DMS153 treated with DMSO at 0.1 percent for 48 hours (cell line): ENCODE results near the gene VAMP2.
A peak's percentile ranks its signal among the peaks of the same experiment; 100 is the strongest.

Experiments used
- DNase-seq: peaks from one replicate; lab custom pipeline; 2025; ENCODE audit not compliant: unreplicated experiment; lab: John Stamatoyannopoulos, UW

The VAMP2 gene

DNA sequence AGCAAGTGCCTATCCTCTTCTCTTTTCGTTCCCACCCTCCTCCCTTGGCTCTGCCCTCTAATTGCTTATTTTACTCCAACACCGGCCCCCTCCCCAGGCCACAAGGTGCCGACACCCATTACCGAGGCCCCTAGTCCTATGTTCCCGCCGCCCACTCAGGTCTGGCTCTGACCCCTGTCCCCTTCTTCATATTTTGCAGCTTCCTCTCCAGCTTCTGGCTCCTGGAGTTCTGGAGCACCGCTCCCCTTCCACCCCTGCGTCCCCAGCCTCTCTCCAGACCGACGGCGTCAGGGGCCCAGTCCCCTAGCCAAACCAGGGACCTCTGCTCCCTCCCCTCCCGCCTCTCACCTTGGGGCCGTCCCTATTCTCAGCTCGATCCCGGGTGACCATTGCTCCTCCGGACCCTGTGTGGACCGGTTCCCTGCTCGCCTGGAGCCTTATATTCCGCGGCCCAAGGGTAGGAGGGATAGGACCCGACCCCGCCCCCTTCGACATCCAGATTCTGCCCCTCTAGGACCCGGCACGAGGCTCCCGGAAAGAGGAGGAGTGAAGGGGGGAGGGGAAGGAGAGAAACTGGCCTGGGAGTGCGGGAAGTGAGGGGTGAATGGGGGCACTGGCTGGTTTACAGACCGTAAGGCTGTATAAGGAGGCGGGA, 38.9 kb downstream of the VAMP2 start, which contains the start of gene HES7:
Gene HES7, minus strand, starts transcription at position 412 of the 655 bp plus-strand sequence. Its CDS starts 22 bp downstream, at position 390.
- DNase-seq: no peak

DNA sequence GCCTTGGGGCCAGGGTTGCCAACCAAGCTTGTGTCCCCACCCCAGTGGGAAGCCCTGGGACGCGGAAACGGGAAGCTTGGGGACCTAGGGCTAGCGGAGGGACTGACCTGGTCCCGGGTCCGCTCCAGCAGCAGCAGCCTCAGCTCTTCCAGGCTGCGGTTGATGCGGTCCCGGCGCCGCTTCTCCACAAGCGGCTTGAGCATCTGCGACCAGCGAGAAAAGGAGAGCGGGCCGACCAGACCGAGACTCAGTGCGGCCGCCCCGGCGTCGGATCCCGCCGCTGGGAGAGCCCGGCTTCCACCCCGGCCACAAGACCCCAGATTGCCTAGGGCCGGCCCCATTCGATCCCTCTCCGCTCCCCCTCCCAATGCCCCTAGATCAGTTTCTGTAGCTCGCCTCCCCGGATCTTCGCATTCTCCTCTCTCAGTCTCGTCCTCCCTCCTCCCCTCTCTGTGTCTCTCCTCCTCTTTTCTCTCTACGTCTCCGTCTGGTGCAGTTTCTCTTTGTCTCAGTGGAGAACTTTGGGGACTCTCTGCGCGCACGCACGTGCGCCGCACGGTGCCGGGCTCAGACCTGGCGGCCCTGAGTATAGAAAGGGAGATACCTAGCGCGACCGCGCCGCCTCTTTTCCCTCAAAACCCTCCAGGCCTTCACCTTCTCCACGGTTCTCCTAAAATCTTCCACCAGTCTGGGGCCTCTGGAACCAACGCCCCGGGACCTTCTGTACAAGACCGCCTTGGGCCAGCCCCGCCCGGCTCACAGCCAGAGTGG, 39.6 kb downstream of the VAMP2 start:
- DNase-seq: no peak

DNA sequence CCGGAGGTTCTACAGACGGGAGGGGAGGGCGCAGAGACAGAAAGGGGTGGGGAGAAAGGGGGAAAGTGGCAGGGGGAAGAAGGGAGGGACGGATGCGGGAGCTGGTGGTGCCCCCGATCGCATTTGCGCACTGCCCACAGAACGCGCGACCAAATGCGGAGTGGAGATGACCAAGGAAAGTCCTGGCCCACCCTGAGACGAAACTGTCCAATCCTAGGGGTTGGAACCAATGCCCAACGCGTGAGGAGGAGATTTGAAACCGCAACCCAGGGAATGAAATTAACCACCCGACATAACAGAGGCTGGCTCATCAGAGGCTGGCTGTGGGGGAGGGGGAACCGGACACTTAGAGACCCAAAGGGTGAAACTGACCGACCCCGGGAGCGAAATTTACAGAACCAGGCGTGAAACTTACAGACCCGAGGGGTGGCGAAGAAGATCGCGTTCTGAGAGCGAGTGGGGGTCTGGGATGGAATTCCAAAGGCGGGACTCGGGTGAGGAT, 40.3 kb downstream of the VAMP2 start:
- no peak for DNase-seq

DNA sequence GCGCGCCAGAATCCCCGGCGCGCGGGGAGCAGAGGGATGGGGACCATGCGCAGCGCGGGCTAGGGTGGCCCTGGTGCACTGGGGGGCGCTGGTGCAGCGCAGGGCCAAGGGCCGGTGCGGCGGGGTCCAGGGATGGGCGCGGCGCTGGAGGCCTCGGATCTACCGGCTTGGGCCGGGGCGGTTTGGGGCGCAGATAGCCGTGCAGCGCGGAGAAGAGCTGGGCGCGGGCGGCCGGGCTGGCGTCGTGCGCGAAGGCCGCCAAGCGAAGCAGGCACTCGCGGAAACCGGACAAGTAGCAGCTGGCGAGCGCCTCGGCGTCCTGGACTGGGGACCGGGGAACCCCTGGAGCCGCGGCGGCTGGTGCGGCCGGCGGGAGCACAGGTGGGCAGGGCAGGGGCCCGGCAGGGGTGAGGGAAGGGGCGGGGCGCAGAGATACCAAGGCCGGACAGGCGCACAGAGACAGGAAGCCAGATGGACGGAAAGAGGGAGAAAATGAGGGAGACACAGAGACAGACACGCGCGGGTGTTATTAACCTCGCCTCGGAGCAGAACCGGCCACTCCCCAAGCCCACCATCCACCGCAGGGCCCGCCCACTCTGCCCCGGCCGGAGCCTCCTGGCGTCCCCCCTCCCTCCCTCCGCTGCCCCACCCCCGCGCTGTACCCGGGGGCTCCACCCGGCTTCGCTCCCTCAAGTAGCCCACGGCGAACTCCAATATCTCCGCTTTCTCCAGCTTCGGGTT, 40.9 kb downstream of the VAMP2 start:
- no peak for DNase-seq

DNA sequence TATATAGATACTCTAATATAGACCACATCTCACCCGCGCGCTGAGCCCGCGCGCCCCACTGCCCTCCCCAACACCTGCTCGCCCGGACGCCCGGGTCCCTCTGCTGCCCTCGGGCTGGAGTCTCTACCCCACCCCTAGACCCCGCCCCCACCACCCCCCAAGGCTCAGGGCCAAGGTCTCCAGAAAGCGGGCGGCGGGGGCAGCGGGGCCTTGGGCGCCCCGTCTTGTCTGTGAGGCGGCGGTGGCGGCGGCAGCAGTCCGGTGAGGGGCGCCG, 41.4 kb downstream of the VAMP2 start:
- no peak for DNase-seq

DNA sequence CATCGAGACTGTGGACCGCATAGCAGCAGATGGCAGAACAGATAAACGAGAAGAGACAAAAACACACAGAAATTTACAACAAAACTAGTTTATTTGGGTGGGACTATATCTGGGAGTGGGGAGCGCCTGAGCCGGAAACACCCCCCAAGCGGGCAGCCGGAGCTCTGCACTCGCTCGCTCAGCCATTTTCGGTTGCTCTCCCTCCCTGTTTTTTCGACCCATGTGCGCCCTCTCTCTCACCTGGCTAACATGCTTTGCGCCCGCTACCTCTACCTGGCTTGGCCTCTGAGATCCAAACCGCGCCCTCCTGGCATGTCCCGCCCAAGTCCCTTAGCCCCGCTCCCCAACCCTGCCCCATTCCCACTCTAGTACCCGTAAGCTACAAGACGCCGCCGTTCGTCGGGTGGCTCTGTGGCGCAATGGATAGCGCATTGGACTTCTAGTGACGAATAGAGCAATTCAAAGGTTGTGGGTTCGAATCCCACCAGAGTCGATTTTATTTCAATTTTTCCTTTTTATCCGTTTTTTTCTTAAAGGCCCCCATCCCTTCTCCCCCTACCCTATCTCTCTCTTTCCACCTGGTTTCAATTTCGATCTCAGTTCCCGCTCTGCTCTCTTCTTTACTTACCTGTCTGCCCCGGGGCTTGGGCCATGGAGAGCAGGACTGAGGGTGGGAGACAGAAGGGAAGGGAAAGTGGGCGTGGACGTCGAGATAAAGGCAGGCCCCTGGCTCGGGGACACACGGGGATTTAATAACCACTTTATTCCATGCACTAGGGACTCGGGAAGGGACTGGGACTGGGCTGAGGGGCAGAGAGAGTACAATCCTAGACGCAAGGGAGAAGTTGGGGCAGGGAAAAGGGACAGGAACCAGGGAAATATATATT, 42.0 kb downstream of the VAMP2 start:
- peak; percentile 10 for DNase-seq

DNA sequence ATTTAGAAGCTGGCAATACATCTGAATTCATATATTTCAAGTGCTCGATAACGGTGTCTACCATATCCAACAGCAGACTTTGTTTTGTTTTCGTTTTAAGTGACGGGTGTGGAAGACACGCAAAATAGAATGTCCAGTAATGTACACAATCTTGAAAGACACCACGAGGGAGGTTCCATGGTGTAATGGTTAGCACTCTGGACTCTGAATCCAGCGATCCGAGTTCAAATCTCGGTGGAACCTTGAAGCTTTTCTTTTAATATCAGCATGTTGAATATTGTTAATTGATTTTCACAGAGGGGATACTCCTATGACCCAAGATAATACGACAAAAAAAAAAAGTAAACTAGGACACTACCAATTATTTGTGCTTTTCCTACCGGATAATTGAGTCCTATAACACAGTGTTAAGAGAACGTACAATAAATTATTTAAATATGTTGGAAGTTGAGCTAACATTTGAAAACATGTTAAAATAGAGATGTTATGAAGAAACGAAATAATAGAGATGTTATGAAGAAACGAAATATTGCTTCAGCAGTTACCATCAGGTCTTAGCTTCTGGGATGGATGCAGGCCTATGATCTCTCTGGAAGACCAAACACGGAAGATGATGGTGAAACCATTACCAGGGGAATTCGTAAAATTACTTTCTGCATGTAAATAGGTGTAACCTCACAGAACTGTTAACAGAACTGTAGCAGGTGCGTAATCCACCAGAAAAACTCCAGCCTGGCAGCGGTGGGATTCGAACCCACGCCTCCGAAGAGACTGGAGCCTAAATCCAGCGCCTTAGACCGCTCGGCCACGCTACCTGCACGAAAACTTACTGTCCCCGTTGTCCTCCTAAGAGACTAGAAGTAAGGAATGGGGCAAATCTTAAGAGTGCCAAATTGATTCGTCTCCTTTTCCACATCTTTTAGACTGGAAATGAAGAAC, 42.9 kb downstream of the VAMP2 start:
- peak; percentile 42 for DNase-seq

DNA sequence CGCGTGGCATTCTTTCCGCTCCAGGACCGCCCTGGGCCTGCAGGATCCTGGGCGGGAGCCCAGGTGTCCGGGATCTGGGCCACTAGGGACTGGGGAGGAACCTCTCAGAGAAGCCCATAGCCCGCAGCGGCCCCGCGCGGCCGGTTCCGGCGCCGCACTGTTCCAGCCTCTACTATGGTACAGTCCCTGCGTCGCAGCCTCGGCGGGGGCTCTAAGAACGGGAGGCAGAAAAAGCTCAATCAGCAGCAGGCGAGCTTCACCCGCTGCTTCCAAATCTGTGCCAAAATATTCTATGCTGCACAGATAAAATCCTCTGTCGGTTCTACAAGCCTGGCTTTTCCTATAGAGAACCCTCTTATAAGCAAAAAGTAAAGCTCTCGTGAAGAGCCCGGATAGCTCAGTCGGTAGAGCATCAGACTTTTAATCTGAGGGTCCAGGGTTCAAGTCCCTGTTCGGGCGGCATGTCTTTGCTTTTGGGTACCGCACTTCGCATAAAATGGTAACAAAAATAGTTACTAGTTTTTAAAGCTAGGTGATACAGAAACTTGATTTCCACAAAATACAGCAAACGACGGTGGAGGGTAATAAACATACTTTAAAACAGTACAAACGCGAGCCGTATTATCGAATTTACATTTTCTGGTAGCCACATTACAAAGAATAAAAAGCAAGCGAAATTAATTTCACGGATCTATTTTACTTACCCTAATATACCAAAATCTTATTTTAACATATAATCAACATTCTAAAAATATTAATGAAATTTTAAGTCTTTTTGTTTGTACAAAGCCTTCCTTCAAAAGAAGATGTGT, 43.8 kb downstream of the VAMP2 start:
- peak; percentile 29 for DNase-seq

DNA sequence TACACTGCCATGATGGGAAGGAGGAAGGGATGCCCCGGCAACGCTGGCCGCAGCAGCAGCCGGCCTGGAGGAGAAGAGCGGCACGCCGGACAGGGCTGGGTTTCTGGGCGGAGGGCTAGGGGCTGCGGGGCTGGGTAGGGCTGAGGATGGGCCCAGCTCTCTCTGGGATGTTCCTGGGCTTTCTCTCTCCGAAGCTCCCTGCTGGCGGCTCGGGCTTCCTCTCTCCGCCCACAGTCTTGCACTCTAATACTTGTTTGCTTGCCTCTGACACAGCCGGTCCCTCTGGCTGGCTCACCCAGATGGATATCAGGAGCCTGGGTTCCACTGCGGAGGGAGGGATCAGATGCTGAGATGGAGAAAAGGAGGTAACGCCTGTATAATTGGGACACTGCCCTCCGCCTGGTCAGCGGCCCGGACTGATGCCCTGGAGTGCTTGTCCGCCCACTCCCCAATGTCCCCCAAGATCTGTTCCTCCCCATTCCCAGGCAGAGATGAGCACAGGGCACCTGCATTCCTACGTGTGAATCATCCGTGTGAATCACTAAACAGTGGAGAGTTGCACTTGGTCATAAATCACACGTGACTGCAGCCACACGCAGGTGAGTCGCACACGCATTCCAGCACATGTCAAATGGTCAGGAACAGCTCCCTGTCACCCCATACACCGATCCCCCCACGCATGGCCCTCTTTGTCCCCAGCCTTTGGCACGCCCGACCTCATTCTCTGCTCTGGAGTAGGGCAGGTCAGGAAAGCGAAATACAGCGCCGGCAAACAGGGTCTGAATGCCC, 44.6 kb downstream of the VAMP2 start, which contains the start of gene ALOXE3:
Gene ALOXE3, minus strand, starts transcription at position 535 of the 789 bp plus-strand sequence. Its CDS starts 524 bp downstream, at position 11.
- no peak for DNase-seq

DNA sequence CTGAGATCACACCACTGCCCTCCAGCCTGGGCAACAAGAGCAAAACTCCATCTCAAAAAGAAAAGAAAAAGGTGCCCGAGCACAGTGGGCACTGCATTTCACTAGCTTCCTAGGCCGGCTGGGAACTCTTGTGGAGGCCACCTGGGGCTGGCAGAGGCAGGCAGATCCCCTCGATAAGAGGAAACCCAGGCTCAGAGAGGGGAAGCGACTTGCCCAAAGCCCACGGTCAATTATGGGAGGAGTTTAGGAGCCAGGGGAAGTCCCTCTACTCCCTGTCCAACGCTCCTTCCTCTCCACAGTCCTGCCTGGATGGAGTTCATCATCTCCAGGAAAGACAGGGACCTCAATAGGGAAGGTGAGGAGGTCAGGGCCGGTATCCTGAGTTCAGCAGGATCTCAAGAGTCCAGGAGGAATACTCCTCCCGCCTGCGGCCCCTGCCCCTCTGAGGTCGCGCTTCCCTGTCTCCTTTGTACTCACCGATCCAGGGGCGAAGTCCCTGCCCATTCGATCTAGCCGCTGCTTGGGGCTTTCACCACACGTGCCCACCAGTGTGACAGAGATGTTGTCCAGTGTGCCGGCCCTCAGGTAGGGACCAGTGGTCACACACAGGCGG, 45.3 kb downstream of the VAMP2 start:
- no peak for DNase-seq

DNA sequence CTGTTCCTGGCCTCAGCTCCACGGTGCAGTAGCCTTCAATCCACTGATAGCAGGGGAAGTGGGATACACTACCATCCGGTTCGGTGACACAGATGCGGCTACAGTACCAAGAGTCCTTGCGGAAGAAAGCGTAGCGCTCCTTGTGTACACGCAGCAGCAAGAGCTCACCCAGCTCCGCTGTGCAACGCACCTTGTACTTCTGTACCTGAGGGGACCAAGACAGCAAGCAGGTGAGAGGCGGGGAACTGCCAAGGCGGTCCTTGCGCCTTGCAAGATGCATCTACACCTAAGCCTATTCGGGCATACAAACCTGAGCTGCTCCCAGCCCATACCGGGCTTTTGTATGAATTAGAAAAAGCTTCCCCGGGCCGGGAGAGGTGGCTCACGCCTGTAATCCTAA, 46.0 kb downstream of the VAMP2 start:
- no peak for DNase-seq

DNA sequence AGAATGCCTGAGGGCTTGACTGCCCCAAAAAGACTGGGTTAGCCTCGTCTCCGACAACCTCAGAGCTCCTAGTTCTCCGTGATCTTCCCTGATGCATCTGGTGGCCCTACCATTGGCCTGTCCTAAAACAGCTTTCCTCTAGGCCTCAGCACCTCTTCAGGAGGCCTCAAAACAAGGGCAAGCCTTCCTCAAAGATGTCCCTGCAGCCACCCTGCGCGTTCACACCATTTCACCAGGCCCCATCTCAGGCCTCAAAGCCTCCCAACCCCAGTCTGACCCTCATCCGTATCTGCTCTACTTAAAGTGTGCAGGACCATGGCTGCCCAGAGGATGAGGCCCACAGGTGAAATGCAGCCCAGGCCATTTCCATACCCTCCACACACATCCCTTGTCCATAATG, 51.8 kb downstream of the VAMP2 start:
- DNase-seq: no peak

DNA sequence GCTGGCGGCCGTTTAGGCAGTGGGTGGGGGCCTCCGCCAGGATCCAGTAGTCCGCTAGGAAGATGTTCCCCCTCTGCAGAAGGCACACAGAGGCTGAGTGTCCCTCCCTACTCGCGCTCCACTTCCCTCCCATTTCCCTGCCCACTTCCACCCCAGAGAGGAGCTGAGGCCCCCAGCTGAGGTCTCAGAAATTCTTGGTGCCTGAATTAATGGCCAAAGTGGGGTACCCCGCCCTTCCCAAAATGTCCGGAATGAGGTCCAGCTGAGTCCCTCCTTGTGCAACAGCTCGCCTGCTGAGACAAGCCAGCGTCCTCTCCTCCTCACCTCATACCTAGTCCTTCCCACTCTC, 52.3 kb downstream of the VAMP2 start:
- DNase-seq: no peak

DNA sequence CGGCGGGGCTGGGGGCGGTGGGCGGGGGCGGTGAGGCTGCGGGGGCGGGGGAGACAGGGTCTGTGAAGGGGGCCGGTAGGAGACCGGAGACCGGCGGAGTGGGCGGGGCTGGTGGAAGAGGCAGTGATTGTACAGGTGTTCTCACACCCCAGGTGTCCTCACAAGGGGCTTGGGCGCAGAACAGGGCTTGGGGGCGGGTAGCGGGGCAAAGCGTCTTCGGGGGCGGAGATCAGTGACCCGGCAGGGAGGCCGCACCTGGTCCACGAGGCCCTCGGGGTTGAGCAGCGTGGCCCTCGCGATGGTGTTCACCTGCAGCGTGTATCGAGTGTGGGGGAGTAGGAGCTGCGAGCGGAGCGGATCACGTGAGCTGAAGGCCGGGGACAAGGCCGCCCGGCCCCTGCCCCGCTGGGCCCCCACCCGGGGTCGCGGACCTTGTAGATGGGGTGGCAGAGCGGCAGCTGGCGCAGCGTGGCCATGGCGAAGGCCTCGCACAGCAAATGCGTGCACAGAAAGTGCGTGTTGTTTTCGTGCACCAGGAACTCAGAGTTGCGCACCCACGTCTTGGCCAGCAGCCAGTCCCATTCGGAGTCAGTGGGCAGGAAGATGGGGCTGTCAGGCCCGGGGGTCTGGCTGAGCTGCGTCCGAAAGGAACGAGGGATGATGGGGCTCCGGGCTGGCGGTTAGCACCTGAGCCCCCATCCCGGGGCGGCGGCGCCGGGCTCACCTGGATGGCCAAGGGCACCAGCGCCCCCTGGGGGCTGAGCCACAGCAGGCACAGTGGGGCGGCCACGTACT, 52.9 kb downstream of the VAMP2 start:
- no peak for DNase-seq
